IPS-11a (cell line): Measurements from ENCODE around the gene DPYD.

Experiments used
- H3K4me3 ChIP-seq: one replicate; pipeline ENCODE4 v1.5.1; 2013; ENCODE audit warnings: low read depth, low read length, control low read depth

The DPYD gene

DNA sequence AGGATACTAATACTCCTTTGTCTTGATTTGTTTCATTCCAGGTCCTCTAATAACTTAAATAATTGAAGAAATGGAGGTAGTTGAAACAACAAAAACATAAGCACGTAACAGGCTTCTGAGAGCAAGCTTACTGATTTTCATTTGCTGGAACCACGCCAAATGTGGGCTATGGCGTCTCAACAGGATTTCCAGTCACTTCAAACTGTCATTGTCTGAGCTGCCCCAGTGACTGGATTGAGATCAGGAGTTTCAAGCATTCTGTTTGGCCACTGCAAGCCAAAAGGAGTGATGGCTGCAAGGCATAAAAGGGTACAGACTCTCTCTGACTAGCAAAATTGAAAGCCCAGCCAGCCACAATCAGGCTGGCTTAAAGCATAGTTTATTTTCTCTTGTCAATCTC is 289.9 kb downstream of the DPYD start:
- H3K4me3 ChIP-seq, result no peak overlapping the region

- no peak overlapping the region for H3K4me3 ChIP-seq
These were observed 290.6 kb downstream of the DPYD start for GRCh38 chr1:97630281-97630680.

- H3K4me3 ChIP-seq, result no peak overlapping the region
These were observed 297.6 kb downstream of the DPYD start for GRCh38 chr1:97623220-97623619.

DNA sequence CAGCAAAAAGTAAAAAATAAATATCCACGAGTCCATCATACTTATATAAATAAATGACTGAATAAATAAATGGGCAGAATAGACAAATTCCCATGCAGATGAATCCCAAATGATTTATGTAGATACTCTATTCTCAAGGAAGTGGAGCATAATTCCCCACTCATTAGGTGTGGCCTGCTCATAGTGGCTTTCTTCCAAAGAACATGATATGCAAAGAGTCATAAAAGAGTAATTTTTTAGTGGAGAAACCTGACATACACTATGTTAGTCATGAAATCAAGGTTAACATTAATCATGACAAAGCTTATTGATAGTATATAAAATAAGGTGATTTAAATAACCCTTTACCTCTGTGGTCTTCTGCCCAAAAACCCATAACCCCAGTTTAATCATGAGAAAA is 298.9 kb downstream of the DPYD start:
- no peak overlapping the region for H3K4me3 ChIP-seq

DNA sequence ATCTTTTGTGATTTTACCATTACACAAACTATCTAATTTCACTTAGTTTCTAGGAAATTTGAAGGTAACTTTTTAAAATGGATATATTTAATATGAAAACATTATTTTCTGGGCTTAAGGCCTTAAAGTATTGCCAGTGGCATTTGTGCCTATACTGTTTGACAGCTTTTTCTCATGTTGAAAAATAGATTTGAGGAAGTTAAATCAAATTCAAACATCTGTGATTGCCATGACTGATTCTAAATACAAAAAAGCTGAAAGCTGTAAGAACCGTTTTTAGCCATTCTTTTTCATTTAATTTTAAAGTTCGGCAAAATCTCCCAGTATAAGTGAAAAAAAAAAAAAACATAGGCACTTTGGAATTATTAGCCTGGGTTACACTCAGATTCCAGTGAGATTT is 301.1 kb downstream of the DPYD start:
- no peak overlapping the region for H3K4me3 ChIP-seq

GRCh38 chr1:97610748-97611147 is 310.1 kb downstream of the DPYD start:
- H3K4me3 ChIP-seq, result no peak overlapping the region

DNA sequence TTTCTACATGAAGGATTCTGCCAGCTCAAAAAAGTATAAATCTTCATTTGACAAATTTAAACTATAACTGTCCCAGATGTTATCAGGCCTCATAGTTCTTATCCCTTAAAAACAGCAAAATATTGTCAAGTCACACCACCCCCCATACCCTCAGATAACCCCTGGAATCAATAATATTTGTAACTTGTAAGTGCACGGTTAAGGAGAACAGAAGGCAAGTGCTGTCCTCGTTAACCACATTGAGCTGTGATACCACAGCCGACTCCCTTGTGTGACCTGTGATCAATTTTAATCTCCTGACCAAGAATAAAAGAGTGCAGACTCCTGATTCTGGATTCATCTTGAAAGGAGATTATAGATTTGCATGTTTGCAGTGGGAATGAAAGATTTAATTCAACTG is 310.7 kb downstream of the DPYD start:
- H3K4me3 ChIP-seq, result no peak overlapping the region

DNA sequence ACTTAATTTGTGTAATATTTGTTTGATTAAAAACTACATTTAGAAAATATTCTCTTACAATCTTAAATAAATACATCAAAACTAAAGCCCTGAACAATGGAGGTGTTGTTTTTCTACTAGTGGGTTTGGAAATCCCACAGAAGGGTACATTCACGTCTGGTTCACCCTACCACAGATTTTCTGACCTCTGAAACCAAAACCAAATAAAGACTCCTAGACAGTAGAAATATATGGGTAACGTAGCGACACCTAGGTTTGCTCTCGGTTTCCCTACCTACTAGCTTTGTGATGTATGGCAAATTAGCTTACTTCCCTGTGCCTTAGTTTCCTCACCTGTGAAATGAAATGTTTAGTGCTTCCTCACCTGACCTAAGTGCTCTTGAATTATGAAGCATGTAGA is 312.6 kb downstream of the DPYD start:
- no peak overlapping the region for H3K4me3 ChIP-seq

DNA sequence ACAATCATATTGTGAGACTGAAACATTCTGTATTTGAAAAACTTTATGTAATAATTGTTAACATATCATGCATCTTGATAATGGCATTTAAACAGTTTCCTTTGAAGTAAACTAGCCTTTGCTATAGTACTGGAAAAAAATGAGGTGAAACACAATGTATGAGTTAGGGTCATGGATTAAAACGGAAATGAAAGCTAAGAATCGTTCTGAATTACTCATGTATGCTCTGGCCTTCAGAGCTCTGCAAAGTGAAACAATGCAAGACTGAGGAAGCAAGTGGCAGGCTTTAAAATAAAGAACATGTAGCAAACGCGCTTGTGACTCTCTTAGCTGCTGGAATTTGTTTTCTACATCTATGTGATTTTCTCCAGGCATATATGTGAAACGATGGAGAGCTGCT is 317.1 kb downstream of the DPYD start:
- H3K4me3 ChIP-seq, result no peak overlapping the region

DNA sequence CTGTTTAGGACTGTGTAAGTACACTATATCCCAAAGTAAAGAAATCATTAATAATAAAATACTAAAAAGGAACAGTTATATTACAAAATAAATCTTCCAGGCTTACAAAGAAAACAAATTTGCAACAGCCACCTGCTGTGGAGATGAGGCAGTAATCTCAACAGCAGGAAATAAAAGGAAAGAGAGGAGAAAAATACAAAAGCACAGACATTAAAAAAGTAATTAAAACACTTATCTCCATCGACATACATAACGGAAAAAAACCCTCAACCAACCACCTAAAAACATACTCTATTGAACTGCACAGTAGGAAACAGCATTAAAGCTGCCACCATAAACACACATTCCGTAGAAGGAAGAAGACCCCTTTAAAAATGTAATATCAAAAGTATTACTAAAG is 317.6 kb downstream of the DPYD start:
- H3K4me3 ChIP-seq, result no peak overlapping the region

- H3K4me3 ChIP-seq, result no peak overlapping the region
These were observed 321.4 kb downstream of the DPYD start for GRCh38 chr1:97599447-97599846.

- H3K4me3 ChIP-seq, result no peak overlapping the region
These were observed 327.6 kb downstream of the DPYD start for GRCh38 chr1:97593192-97593591.

DNA sequence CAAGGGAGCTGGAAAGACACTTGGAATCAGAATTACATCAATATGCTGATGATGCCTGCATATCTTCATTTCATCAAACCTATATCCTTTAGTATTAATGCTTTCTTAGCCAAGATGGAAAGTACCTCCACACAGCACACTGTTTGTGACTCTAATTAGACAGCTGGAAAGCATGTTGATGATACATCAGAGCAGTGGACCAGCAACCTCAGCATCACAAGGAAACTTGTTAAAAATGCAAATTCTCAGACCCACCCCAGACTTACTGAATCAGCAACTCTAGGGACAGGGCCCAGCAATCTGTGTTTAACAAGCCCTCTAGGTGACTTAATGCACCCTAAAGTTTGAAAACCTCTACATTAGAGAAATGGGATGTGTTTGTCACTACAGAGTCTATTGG is 332.1 kb downstream of the DPYD start:
- H3K4me3 ChIP-seq, result no peak overlapping the region

GRCh38 chr1:97581614-97582051 is 339.2 kb downstream of the DPYD start:
- no peak overlapping the region for H3K4me3 ChIP-seq

DNA sequence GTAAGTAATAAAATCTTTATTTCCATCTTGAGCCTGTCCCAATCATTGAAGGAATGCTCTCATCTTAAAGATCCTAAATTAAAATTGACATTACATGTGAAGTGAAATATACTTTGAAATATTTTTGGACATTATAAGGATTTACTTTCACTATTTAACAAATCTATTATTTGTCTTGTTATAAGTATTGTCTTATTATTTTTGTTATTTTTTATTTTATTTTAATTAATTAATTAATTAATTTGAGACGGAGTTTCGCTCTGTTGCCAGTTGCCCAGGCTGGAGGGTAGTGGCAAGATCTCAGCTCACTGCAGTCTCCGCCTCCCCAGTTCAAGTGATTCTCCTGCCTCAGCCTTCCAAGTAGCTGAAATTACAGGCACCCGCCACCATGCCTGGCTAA is 343.2 kb downstream of the DPYD start:
- H3K4me3 ChIP-seq, result no peak overlapping the region

DNA sequence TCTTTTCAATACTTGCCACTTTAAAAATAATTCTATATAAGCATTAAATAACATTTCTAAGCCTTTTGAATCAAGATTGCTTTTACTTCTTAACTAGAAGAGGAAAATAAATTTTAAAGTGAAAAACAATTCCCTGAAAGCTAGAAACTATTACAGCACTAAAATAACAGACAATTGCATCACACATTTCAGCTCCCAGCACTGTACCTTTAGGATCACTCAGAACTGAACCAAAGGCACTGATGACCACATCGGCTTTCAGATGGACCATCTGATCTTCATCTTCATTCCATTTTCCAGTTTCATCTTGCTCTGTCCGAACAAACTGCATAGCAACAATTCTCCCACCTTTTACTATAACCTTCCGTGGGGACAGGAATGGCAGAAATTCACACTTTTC is 347.3 kb downstream of the DPYD start:
- H3K4me3 ChIP-seq, result no peak overlapping the region

DNA sequence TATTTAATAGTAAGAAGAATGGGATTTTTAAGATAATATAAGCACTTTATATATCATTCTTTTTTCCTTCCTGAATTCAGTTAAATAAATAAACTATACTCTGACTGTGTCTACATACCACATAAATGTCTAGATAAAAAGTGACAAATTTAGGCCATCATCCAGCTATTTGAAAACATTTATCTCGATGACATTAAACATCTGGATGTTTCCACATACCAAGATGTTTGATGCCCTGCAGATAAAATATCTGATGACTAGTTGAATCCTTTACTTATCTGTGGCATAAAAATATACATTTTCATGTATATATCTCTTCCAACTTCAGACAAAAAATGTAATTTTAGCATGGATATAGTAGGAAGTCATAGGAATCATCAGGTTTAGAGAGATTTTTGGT is 348.3 kb downstream of the DPYD start:
- H3K4me3 ChIP-seq, result no peak overlapping the region

DNA sequence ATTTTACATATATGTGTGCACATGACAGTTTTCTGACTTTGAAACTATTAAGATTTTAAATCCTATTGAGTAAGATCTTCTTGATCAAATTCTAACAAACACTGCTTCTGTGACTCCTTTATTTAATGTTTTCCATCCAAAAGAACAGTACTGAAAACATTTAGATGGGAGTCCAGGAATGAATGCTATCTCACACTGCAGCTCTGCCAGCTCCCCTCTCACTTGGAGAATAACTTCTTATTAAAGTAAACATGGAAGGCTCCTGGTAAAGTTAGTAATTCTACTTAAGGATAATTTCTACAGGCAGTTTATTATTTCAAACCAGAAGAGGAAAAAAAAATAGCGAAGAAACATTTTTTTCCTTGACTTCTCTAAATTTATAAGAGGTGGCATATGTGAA is 349.1 kb downstream of the DPYD start:
- no peak overlapping the region for H3K4me3 ChIP-seq

DNA sequence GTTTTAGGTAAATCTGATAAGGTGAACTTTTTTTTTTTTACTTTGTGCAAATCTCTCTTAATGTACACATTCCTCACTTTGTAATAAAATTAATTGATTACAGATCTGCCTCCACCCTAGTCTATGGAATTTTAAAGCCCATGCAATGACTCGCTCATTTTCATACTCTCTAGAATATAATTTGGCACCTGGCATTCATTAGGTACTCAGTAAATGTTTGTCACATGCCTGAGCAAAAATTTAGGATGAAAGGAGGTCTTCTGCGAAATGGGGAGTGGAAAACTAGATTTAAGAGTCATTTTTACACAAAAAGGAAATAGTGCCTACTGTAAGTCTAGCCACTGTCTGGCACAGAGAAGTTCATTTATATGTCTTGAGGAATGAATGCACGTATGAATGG is 350.1 kb downstream of the DPYD start:
- no peak overlapping the region for H3K4me3 ChIP-seq

- H3K4me3 ChIP-seq, result no peak overlapping the region
These were observed 353.7 kb downstream of the DPYD start for GRCh38 chr1:97567000-97567749.

DNA sequence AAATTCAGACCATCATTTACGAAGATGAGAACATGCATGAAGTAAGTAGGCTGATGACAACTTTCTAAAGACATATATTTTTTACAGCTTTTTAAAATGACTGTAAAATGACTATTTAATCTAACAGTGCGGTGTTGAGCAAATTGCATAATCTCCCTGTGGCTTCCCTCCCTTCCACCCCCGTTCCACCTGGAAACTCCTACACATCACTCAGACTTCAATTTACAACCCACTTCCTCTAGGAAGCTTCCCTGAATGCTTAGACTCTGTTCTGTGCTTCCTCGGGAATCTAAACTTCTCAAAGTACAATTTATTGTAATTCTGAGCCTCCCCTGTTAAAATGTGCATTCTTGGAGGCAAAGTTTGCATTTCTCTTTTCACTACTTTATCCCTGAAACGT is 354.9 kb downstream of the DPYD start:
- H3K4me3 ChIP-seq, result no peak overlapping the region

DNA sequence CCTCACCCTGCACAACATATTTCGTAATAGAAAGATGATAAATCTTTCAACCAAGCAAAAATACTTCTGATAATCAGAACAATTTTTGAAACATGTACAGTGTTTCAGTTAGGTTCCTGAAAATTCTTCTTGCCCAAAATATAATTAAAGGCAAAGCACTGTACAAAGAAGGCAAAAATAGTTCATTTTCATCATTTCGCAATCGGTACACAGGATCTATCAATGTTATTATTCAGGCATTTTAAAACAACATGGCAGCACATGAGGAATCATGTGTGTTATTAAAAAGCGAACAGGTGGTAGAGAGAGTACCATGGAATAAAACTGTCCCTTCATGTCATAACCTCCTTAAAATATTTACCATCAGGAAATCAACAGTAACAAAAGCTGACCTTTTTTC is 356.9 kb downstream of the DPYD start:
- H3K4me3 ChIP-seq, result no peak overlapping the region

- H3K4me3 ChIP-seq, result no peak overlapping the region
These were observed 358.8 kb downstream of the DPYD start for GRCh38 chr1:97562081-97562480.
